D341Med (cell line): ENCODE measurements around the gene PDE6D.

ENCODE experiments used
- DNase-seq: peaks from one replicate; pipeline ENCODE4 v3.0.0; 2012; ENCODE audit warnings: low spot score

Gene PDE6D

DNA sequence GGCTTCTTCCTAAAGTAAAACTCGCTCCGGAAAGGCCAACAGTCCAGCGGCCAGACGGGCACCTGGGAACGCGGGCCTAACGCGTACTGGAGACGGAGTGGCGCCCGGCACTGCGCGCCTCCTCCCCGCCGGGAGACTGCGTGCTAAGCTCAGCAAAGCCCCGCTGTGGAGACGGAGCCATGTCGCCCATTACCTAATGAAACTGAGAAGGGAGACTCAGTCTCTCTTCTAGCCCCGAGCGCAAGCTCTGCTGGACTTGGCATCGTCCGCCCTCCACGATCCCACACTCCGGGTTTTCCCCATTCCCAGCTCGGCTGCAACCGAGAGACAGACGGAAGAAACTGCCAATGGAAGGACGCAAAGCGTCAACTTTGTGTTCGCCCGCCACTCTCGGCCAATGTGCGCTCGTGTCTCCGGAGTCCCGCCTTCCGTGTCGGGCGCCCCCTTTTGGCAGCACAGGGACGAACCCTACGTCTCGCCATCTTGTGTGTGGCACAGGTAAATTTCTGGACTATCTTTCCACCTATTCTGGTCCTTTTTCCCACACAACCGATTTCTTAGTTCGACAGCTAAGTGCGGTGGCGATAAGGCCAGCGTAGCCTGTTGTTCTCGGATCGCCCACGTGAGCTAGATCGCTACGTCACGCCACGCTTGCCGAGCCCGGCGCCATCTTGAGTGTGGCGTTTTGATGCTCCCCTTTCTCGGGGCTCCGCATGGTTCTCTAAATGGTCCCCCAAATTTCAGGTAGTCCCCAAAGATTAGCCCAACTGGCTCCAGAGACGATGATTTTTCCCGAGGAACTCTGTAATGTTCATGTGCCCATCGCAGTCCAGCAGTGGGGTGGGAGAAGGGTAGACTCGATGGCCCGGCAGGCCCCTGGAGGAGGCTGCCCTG lies 74.1 kb downstream of the PDE6D start:
- peak; percentile 86 for DNase-seq

DNA sequence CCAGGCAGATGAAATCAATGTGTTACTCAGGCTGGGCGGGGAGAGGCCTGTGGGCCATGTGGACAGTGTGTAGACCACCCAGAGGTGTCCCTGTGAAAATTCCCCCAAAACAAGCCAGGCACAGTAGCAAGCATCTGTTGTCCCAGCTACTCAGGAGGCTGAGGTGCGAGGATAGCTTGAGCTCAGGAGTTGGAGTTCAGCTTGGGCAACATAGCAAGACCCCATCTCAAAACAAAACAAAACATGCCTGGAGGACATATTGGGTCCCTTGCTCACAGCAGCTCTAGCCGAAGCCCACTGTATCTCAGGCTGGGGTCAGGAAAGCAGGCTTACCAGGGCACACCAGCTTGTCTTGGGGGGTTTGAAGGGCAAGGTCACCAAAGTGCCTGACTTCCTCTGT lies 77.1 kb downstream of the PDE6D start:
- DNase-seq = no peak

DNA sequence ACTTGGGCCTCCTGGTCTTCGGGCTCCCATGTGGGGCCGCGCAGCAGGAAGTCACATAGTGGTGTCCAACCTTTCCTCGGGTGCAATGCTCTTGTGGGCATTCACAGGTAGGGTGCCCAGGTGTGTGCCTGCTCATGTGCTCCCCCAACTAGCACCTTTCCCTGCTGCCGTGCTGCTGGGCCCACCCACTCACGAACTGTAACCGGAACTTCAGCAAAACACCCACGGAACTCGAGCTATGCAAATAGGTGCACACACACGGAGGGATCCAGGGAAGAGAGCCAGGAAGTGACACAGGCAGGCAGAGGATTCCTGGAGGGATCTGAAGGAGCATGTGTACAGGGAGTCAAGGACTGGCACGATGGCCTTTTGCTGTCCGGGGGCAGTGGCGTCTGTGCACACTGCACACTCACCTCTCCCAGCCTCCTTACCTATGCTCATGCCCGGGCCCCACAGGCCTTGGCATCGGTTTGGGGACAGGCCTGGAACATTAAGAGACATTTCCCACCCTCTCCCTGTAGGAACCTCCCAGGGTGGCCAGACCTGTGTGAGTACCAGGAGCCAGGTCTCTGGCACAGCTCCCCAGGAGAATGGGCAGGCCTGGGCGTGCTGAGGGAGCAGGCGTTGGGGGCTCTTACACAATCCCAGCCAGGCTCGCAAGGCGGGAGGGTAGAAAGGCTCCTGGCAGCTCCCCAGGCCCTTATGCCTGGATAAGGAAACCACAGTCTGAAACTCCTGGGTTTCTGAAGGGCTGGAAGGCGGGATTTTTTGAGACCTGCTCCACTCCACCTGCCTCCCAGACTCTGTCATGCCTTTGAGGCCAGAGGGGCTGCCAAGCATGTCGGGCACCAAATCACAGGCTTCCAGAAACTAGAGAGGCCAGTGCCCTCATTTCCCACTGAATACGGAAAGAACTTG lies 79.4 kb downstream of the PDE6D start:
- no peak for DNase-seq

DNA sequence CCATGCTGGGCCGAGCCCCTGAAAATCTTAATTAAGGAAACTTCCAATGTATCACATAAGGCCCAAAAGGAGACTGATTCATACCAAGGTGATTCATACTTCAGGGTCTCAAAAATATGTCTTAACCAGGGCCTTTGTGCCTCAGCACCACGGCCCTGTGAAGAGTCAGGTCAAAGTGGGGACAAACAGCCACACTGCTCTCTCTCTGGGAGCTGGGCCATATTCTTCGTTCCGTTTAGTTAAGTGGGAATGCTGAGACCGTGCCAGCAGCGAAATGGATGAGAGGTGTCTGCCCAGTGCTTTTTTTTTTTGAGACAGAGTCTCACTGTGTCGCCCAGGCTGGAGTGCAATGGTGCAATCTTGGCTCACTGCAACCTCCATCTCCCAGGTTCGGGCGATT lies 82.1 kb downstream of the PDE6D start:
- no peak for DNase-seq

DNA sequence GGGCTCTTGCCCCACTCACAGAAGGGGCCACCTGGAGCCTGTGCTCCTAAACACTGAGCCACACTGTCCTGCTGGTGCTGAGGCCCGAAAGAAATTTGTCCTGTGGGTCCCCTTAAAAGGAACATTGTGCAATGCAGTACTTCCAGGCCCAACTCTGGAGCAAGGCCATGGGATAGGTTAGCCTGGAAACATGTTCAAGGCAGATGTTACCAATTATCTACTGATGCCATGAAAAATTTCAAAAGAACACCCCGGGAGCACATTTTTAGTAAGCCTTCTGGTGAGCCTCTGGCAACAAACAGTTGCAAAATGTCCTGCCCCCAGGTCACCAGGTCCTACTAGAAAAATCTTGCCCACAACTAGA lies 85.1 kb downstream of the PDE6D start:
- no peak for DNase-seq

DNA sequence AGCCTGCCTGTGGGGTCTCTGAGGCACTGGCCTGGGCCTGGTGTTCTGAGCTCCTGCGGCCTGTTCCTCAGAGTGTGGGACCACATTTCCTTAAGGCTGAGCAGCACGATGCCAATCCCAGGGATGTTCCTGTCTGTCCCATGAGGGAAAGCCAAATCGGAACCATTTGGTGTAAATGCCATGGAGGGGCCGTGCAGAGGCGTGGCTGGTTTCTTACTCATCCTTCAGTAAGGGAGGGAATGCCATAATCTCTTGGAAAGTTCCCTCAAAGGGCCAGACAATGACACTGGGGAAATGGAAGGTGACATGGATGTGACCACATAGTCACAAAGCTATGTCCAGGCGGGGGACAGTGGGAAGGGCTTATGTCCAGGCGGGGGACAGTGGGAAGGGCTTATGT lies 87.1 kb downstream of the PDE6D start:
- DNase-seq = no peak

DNA sequence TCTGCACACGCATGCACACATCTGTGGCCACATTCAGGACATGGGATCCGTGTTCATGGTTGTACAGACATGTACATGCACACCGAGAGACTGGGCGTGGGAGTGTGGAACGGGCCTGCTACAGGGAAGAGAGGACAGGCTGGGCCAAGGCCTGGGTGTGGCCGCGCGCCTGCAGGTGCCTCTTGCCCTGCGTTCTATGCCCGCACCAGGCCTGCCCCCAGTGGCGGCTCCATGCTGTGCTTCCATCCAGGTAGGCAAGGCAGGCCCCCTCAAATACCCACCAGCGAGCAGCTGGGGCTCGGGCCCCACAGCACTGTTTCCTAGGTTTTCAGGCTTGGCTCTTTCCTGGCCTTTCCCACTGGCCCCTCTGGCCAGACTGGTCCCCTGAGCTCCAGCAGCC lies 88.2 kb downstream of the PDE6D start:
- DNase-seq = no peak

DNA sequence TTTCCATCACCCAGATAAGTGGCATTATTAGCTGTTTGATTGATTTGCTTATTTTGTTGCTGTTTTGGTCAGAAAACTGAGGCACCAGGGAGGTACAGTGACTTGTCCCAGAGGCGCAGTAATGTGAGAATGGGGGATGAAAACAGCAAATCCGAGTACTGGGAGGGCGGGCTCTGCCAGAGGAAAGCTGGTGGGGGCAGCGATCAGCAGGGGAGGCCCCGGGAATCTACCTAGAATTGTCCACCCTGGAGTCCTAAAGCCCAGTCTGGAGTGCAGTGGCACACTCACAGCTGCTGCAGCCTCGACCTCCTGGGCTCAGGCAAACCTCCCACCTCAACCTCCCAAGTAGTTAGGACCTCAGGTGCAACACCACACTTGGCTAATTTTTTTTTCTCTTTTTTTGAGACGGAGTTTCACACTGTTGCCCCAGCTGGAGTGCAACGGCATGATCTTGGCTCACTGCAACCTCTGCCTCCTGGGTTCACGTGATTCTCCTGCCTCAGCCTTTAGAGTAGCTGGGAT lies 89.8 kb downstream of the PDE6D start:
- no peak for DNase-seq

DNA sequence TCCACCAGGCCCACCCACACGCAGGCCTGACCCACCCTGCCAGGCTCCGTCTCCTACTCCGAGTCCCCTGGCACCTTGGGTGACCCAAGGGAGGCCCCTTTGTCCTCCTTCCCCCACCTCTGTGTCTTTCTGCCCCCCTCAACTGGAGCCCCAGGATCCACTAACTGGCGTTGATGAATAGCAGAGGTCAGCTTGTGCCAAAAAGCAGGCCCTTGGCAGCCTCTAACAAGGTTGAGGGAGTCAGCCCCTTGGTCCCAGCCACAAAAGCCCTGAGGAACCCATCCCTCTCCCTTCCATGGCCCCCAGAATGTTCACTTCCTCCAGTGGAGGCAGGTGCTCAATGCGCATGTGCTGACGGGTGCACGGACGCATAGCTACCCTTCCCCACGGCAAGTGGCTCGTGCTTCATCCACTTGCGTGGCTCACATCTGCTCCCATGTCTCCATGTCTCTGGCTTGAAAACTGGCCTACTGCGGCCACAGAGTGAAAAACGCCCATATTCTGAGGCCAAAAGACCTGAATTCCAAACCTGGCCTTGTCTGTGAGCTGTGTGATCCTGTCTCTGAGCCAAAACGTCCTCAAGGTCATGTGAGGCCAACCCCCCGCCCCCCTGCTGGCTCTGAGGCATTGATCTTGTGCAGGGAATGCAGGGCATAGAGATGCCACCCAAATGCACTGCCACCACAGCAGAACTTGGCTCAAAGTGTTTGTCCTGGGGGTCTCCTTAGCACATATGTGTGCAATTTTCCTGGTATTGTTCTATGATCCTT lies 91.8 kb downstream of the PDE6D start:
- DNase-seq = no peak

DNA sequence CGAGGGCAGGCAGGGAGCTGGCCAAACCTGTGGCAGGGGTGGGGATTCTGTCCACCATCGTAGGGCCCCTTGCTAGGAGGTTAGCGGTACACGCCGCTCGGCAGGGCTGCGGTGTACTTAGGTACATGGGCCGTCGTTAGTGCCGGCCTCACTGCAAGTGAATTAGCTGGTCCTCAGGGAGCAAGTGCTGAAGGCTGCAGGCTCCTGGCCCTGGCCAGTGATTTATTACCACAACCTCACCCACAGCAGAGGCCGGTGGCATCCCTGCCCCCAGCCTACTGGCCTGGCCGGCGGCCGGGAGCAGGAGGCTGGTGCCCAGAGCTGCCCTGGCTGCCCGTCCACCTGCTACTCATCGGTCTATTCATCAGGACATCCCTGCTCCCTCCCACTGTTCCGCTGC lies 92.4 kb downstream of the PDE6D start:
- no peak for DNase-seq

DNA sequence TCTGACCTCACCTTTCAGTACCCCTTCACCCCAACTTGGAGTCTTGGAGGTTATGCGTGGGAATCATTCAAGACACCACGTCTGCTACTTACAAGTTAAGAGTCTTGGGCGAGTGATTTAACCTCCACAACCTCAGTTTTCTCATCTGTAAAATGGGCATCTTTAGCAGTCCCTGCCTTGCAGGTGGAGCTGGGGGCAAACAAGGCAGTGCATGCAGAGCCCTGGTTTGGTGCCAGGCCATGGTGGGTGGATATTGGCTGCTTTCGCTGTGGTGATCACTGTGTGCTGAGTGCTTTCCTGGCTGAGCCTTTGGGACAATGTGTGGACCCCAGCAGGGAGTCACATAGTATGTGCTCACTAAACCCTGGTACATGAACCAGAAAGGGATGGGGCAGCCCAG lies 93.1 kb downstream of the PDE6D start:
- no peak for DNase-seq

DNA sequence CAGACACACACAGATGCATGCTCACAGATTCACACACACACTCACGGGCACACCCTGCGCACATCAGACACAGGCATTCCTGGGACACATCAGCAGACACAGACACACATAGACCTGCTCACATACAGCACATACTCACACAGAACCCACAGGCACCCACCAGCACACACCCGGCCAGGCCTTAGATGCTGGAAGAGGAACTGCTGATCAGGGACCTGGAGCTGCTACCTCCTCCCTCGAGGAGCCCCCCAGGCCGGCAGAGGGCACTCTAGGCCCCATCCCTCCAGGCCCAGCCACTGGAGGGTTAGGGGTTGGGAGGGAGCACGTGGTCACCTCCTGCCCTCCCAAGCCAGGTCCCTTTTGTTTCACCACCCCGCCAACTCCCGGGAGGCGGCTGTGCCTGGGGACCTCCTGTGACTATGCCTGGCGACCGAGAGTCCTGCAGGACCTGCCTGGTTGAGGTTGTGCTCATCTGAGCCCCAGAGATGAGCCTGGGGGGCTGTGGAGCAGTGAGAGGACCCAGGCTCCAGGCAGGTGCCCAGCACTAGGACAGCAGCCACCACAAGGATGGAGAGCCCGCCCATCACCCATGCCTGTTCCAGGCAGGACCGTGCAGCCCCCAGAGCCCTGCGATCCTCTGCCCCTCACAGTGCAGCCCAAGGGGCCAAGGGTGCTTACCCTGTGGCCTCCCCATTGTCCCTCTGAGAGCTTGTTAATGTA lies 93.8 kb downstream of the PDE6D start:
- peak; percentile 79 for DNase-seq

DNA sequence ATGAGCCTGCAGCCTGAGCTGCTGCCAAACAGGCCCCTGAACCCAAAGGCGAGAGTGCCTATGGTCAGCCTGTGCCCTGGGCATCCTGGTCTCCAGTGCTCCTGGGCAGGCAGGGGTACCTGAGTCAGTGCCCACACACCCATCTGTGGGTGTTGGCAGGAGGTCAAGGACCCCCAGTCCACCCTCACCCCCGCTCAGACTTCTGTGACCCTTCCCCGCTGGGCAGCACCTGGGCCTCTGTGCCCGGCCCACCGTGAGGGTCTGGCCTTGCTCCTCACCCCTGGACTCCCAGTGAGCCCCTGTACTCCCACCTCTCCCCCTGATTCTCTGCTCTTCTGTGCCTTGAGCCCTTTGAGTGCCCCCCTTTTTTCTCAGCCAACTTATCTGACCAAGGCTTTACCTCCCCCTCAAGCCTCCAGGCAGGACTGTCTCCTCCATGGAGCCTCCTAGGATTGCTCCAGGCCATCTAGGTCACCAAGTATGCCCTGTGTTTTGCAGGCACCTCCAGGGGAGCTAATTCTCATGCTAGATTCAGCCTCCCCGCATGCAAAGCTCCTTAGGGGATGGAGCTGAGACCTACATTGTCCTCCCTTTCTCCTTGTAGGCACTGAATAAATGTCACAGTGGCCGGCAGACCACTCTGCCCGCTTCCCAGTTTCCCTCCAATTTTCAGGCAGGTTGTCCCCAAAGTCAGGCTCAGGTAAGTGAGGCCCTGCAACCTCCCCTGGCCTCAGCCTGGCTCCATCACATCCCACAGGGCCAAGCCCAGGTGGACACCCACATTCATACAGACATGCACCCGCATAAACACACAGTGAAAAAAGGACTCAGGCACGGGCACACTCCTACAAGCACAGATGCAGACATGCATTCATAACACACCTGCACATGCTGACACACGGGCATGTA lies 94.6 kb downstream of the PDE6D start:
- no peak for DNase-seq

DNA sequence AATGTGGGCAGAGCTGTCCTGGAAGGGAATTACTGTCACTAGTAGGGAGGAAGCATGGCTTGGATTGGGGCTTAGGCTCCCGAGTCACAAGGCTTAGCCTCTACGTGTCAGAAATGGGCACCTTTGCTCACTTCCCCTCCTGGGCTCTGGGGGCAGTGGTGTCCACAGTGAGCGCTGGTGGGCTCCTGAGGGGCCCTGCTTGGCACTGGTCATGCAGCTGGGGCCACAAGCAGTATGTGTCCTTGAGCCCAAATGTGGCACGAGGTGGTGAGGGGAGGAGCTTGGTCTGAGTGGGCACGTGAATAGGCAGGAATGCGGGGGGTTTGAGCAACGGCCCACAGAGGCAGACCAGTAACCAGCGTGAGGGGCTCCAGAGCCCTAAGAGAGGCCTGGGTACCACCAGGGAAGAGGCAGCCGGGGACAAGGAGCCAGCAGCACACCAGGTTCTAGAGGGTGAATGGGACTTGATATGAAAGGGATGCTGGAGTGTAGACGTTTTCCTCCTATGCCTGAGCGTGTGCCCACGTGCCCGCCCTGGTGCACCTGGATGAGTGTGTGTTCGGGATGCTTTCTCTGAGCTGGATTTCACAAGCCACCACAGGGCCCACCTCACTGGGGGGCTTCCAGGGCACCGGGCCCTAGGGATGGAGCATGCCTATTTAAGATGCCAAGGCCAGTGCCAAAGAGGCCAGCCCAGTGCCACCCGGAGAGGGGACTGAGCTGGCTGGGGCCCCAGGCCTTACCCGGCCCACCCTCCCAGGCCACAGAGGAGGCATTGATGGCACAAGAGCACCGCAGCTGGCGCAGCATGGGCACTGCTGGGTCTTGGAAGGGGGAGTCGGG lies 95.5 kb downstream of the PDE6D start:
- no peak for DNase-seq

DNA sequence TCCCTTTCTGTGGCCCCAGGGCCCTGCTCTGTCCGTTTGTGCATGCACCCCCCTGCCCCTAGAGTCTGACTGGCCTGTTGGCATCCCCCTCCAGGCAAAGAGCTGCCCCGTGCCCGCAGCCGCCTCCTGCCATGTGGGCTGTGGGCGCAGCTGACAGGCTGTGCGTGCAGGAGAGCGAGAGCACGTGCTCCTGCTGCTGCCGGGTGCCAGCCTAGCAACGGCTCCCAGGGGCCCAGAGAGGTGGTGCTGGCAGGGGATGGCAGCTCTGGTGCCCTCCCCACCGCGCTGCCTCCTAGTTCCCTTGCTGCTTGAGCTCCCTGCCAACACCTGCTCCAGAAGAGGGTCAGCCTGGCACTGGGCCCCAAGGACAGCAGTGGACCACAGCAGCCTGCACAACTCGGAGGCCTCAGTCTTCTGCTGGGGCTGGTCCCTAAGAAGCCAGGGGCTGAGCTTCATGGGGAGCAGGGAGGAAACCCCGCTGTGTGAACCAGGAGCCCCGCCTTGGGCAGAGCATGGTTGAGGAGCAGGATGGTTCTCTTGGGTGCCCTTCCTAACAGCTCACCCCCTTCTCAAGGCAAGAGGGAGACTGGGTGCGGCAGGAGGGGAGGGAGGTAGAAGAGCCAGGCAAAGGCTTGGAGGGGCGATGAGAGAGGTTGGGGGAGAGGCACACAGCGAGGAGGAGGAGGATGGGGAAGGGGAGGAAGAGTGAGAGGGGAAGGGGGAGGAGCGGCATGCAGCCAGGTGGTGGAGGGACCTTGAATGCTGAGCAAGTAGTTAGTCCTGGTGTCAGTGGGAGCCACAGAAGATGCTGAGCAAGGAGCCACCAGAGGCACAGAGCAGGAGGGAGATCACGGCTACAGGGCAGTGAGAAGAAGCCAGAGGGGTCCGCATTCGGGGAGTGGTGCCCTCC lies 96.5 kb downstream of the PDE6D start:
- no peak for DNase-seq

DNA sequence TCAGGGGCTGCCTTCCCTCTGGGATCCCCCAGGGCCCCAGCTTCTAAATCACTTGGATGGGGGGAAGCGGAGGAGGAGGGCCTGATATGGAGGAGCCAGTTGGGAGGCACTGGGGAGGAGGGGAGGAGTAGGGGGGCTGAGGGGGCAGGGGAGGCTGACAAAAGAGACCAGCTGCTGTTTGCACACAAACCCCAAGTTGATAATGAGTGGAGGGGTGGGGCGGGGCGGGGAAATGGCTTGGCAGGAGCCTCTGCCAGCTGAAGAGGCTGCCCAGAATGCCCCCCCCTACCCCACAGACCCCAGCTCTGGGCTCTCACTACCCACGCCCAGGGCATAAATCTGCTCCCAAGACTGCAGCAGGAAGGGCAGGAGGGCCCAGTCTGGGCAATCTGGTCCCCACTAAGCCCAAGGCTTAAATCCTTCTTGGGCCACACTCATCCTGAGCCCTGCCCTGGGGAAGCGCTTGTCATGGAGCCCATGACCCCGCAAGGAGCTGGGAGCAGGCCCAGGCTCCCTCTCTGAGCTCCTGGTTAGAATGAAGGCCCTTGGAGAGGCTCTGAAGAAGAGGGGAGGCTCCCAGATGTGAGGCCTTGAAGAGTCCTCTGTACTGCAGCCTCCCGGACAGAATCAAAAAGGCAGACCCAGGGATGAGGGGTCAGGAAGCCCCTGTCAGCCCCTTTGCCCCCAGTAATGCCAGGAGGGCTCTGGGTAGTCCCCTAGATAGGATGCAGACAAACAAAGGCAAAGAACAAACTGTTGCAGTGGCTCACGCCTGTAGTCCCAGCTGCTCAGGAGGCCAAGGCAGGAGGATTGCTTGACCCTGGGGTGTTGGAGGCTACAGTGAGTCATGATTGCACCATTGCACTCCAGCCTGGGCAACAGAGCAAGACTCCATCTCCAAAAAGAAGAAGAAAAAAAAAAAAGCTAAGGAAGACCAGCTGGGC lies 97.5 kb downstream of the PDE6D start:
- peak; percentile 71 for DNase-seq

DNA sequence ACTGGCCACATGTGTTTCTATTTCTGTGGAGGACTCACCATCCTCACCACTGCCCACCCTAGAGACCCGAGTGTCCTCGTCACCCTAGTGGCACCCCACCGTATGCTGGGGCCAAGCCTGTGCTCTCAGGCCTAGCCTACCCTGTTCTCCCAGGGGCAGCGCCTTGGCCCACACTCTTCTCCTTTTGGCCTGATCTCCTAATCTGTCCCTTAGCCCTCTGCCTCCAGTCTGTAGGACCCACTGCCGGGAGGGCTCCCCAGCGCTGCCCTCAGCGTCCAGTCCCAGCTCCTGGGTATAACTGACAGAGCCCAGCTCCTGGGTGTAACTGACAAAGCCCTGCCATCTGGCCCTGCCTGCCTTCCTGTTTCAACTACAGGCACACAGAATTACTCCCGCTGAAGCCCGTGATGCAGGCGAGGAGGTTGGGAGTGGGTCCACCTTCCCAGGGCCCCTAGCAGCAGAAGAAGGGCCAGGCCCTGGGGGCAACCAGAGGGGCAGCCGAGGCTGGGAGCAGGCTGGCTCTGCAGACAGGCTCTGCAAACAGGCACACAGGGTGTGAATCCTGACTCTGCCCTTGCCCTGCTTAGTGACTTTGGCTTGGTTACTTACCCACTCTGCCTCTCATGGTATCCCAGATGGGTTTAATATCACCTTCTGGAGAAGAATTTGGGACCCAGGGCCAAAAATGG lies 98.3 kb downstream of the PDE6D start:
- no peak for DNase-seq
